Muscle layer of colon (tissue), 2 donors: Measurements from ENCODE around the gene SCD5.

Source experiments
- H3K27ac ChIP-seq: one replicate; pipeline ENCODE4 v1.7.0; 2013; ENCODE audit warnings: low read depth, mild to moderate bottlenecking, low read length, moderate library complexity
- H3K27me3 ChIP-seq, 2 donors: one replicate each; pipeline ENCODE4 v1.7.0; 2013; ENCODE audit warnings: low read length in 2 of 2, mild to moderate bottlenecking in 2 of 2; ENCODE audit not compliant: insufficient read depth in 2 of 2, control insufficient read depth in 1 of 2
- H3K36me3 ChIP-seq: one replicate; pipeline ENCODE4 v1.7.0; 2013; ENCODE audit warnings: mild to moderate bottlenecking, low read length; ENCODE audit not compliant: insufficient read depth
- H3K4me1 ChIP-seq: one replicate; pipeline ENCODE4 v1.7.0; 2013; ENCODE audit warnings: mild to moderate bottlenecking, low read length; ENCODE audit not compliant: insufficient read depth
- H3K4me3 ChIP-seq, 2 donors: one replicate each; pipeline ENCODE4 v1.7.0; 2013; ENCODE audit warnings: low read length in 2 of 2, low read depth in 1 of 2, mild to moderate bottlenecking in 1 of 2, moderate library complexity in 1 of 2
- H3K9ac ChIP-seq: one replicate; pipeline ENCODE4 v1.7.0; 2013; ENCODE audit warnings: low read length
- H3K9me3 ChIP-seq: one replicate; pipeline ENCODE4 v1.7.0; 2013; ENCODE audit warnings: mild to moderate bottlenecking, low read length
- donor health status: abdominal sarcoma.
- donor health status: Adenocarcinoma of cecum.

The SCD5 gene

DNA sequence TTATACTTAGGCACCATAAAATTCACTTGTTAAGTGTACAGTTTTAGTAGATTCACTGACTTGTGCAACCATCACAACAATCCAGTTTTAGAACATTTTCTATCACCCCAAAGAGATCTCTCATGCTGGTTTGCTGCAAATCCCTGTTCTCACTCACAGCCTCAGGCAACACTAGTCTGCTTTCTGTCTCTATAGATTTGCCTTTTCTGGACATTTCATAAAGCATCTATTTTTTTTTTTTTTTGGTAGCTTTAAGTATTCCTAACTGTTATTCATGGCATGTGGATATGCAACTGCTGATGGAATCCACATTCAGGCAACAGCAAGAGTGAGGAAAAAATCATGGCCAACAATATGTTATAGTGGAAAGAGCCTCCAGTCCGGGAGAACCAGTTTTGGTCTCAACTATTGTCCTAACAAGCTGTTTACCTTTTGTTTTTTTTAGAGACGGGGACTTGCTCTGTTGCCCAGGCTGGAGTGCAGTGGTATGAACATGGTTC lies 209.8 kb downstream of the SCD5 start:
- Histone ChIP-seq H3K27me3 (no peaks in the 10 kb centered on the region), H3K9ac (no peak overlapping the region), H3K4me3 (no peak overlapping the region), H3K36me3 (no peaks in the 10 kb centered on the region), H3K9me3 (no peaks in the 10 kb centered on the region), H3K27ac (no peak overlapping the region), H3K4me1 (no peaks in the 10 kb centered on the region)

DNA sequence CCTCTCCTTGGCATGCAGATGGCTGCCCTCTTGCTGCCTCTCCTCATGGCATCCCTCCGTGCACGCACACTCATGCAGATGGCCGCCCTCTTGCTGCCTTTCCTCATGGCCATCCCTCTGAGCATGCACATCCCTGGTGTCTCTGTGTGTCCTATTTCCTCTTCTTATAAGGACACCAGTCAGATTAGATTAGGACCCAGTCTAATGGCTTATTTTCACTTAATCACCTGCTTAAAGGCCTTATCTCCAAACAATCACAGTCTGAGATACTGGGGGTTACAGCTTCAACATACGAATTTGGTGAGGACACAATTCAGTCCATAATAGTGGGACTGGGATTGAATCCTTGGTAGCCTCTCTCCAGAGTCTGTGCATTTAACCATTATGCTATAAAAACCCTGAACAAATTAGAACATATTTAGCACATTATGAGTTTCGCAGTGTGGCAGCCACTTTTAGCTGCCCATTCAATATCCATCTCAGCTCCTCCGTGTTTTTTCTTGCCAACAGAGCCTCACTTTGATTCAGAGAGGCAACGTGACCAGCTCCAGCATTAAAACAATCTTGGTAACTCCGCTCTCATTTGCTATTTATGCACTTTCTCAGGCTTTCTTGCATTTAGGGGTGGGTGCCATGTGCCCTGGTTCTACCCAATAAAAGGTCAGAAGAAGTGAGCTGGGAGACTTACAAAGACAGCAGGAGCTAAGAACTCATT lies 210.6 kb downstream of the SCD5 start:
- no peaks in the 10 kb centered on the region for H3K9me3 ChIP-seq
- H3K36me3 ChIP-seq, result no peaks in the 10 kb centered on the region
- H3K27me3 ChIP-seq, result no peaks in the 10 kb centered on the region
- H3K4me1 ChIP-seq, result no peaks in the 10 kb centered on the region
- H3K9ac ChIP-seq, result no peak overlapping the region
- no peak overlapping the region for H3K27ac ChIP-seq
- no peak overlapping the region for H3K4me3 ChIP-seq

DNA sequence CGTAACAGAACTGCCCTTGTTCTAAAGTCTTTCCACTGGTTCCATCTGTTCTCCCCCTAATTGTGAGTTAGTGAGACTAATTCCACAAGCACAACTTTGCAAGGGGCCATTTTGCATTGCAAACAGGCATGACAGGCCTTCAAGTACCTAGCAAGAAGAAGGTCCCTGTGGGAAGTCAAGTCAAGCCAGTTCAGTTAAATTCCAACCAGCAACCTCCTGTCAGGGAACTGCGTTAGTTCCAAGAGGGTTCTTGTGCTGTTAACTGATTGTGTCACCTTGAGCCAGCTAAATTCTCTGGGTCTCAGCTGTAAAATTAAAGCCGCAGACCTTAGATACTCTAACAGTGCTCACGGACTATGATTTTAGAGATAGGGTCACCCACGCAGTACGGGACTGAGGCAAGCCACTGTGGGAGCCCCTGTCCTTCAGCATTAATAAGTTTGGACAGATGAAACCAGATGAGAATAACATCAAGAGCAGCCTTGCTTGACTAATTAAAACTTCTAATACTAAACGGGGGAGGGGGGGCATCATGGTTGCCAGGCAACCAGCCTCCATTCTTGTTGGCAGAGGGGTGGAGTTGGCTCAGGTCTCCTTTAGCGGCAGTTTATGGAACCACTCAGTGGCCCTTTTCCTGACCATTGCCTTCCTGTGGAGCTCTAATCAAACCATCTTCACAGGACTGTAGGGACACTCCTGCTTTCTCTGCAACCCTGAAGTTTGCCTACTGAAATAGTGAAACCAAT lies 212.7 kb downstream of the SCD5 start:
- H3K9ac ChIP-seq, result no peak overlapping the region
- H3K4me1 ChIP-seq, result no peaks in the 10 kb centered on the region
- H3K27ac ChIP-seq, result no peak overlapping the region
- no peak overlapping the region for H3K4me3 ChIP-seq
- no peaks in the 10 kb centered on the region for H3K9me3 ChIP-seq
- H3K27me3 ChIP-seq, result no peaks in the 10 kb centered on the region
- no peaks in the 10 kb centered on the region for H3K36me3 ChIP-seq

DNA sequence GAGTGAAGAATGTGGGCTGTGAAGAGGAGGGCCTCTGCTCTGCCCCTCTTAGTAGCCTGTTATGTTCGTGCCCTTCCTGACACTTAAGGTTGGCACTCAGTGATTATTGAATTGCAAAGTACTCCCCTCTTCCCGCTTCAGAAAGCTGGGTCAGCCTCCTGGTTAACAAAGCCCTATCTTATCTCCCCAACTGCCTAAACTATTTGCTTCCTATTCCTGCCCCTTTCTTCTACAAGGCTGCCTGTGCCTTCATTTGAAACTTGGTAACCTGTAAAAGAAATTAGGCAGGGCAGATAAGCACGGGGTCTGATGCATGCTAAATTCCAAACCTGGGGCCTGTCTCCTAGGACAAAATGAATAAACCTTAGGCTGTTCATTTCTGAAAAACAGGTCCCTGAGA lies 213.7 kb downstream of the SCD5 start:
- no peak overlapping the region for H3K4me3 ChIP-seq
- no peaks in the 10 kb centered on the region for H3K4me1 ChIP-seq
- H3K27me3 ChIP-seq, result no peaks in the 10 kb centered on the region
- no peak overlapping the region for H3K9ac ChIP-seq
- H3K36me3 ChIP-seq, result no peaks in the 10 kb centered on the region
- H3K27ac ChIP-seq, result no peak overlapping the region
- no peaks in the 10 kb centered on the region for H3K9me3 ChIP-seq

DNA sequence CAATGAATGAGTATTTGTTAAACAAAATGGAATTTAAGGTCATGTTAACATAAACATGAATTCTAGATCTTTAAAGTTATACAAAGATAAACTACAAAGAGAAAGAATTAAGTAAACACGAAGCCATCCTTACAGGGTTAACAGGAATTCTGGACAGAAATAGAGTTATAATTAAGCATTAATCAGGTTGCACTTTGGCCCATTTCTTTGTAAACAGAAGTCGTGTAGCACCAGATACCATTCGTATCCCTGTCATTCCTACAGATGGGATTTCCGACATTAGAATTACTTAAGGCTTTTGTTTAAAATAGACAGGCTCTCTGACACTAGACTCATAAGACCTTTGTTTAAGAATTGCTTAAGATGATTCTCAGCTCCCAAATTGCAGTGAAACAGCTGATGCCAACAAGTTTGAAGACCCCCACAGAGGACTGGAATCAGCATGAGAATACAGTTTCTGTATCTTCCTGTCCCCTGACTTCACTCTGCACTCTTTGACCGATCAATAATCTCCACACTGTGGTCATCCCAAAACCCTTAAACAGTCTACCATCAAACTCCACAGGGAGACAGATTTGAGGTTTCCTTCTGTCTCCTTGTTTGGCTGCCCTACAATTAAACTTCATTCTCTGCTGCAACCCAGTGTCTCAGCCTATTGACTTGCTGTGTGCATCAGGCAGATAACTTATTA lies 214.6 kb downstream of the SCD5 start:
- Histone ChIP-seq H3K4me3 (no peak overlapping the region), H3K36me3 (no peaks in the 10 kb centered on the region), H3K9ac (no peak overlapping the region), H3K4me1 (no peaks in the 10 kb centered on the region), H3K9me3 (no peaks in the 10 kb centered on the region), H3K27me3 (no peaks in the 10 kb centered on the region), H3K27ac (no peak overlapping the region)

DNA sequence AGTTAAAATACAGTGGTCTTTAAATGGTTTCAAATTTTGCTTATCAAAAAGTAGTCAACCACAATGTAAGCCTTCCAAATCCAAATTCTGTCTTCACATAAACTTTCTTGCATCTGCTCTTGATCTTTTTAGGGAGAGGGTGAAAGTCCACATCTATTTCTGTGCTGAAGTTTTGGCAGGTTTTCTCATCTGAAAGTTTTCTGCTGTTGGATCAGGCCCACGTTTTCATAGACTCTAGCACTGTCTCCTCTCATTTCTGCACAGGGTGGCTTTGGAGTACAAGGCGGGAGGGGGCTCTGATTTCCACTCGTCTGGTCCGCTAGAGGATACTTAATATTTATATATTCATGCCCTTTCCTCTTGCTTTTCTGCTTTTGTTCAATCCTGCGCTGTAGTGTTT lies 218.7 kb downstream of the SCD5 start:
- H3K27me3 ChIP-seq, result no peaks in the 10 kb centered on the region

More for the DNA sequence above, 218.7 kb downstream of the SCD5 start:
- Histone ChIP-seq H3K27ac (no peak overlapping the region), H3K4me3 (no peak overlapping the region), H3K9ac (no peak overlapping the region), H3K9me3 (no peaks in the 10 kb centered on the region), H3K4me1 (no peaks in the 10 kb centered on the region), H3K36me3 (no peaks in the 10 kb centered on the region)
